MCF 10A (cell line): ENCODE results near the gene HBM. TPM values are rescaled to one million over a fixed set of nuclear protein-coding genes. Genes with fewer than 3 reads are reported as not detected.
"Not testable (repeated sequence)": the region's sequence is repeated elsewhere in the genome, so short reads cannot be mapped to it uniquely, and the experiment has no call there.

Source experiments
- BruUV-seq: library from RNA; stranded (reverse); fragments of 400-500 nt; replicated peaks from 2 replicates; lab custom pipeline; 2021; lab: Mats Ljungman, UMichigan
- CTCF ChIA-PET: fragments of 300-600 bp; sonication (Branson Sonifier 250); formaldehyde crosslinking; extraction: SDS; loops from one replicate; lab custom pipeline; 2021; ENCODE audit warnings: antibody characterized with exemption, inconsistent platforms; lab: Yijun Ruan, JAX
- POLR2A ChIA-PET: fragments of 300-600, 350-650 bp; sonication (Branson Sonifier 250); formaldehyde crosslinking; extraction: SDS; loops from one replicate; lab custom pipeline; 2020; ENCODE audit warnings: antibody characterized with exemption, inconsistent platforms; lab: Yijun Ruan, JAX
- DNase-seq: peaks from one replicate; pipeline ENCODE4 v3.0.0-alpha.2; 2018; ENCODE audit not compliant: unreplicated experiment
- H3K27ac Mint-ChIP-seq: one replicate; pipeline ENCODE4 v1.8.0; 2022; ENCODE audit warnings: mild to moderate bottlenecking, low read depth, mixed read lengths; ENCODE audit not compliant: unreplicated experiment
- H3K27me3 Mint-ChIP-seq: one replicate; pipeline ENCODE4 v1.8.0; 2022; ENCODE audit warnings: mixed read lengths; ENCODE audit not compliant: insufficient read depth, unreplicated experiment
- H3K36me3 Mint-ChIP-seq: one replicate; pipeline ENCODE4 v1.8.0; 2022; ENCODE audit warnings: mild to moderate bottlenecking, moderate library complexity, mixed read lengths; ENCODE audit not compliant: insufficient read depth, unreplicated experiment
- H3K4me1 Mint-ChIP-seq: one replicate; pipeline ENCODE4 v1.8.0; 2022; ENCODE audit warnings: mixed read lengths; ENCODE audit not compliant: insufficient read depth, unreplicated experiment
- H3K4me3 Mint-ChIP-seq: one replicate; pipeline ENCODE4 v1.8.0; 2022; ENCODE audit warnings: mild to moderate bottlenecking, moderate library complexity, mixed read lengths; ENCODE audit not compliant: unreplicated experiment
- H3K9me3 Mint-ChIP-seq: one replicate; pipeline ENCODE4 v1.8.0; 2022; ENCODE audit warnings: mixed read lengths; ENCODE audit not compliant: unreplicated experiment
- intact Hi-C: fragments of 100-400 bp; cut with micrococcal nuclease; formaldehyde crosslinking; loops from 2 replicates; pipeline ENCODE4 v1.14.1; 2022
- total RNA-seq: library from RNA; stranded (reverse); gene quantifications from 2 replicates; pipeline ENCODE4 v1.2.3, GENCODE V29; 2022
- TF ChIP-seq, protein P1 (sequence below): fragments of 200-600 bp; IDR thresholded peaks from one replicate; pipeline ENCODE4 v1.8.0; 2022; ENCODE audit warnings: antibody characterized with exemption, mild to moderate bottlenecking; ENCODE audit not compliant: unreplicated experiment

The HBM gene
- total RNA-seq, 1 experiment from 2014 or later: not detected

DNA sequence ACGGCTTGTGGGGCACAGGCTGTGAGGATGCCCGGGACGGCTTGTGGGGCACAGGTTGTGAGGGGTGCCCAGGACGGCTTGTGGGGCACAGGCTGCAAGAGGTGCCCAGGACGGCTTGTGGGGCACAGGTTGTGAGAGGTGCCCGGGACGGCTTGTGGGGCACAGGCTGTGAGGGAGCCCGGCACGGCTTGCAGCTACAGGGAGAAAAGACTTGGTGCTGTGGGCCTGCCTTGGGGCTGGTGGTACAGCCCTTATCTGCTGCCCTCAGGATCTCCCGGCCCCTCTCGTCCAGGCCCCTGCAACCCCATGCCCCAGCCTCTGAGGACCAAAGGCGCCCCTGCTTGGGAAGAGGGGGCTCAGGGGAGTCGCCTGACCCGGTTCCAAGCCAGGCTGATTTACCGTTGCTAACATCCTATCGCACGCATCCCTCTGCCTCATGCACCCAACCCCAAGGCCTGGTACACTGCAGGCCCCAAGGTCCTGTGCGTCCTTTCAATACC lies 5.0 kb upstream of the HBM start:
- intact Hi-C loops: no loop called here
- TF ChIP-seq, protein P1, sequence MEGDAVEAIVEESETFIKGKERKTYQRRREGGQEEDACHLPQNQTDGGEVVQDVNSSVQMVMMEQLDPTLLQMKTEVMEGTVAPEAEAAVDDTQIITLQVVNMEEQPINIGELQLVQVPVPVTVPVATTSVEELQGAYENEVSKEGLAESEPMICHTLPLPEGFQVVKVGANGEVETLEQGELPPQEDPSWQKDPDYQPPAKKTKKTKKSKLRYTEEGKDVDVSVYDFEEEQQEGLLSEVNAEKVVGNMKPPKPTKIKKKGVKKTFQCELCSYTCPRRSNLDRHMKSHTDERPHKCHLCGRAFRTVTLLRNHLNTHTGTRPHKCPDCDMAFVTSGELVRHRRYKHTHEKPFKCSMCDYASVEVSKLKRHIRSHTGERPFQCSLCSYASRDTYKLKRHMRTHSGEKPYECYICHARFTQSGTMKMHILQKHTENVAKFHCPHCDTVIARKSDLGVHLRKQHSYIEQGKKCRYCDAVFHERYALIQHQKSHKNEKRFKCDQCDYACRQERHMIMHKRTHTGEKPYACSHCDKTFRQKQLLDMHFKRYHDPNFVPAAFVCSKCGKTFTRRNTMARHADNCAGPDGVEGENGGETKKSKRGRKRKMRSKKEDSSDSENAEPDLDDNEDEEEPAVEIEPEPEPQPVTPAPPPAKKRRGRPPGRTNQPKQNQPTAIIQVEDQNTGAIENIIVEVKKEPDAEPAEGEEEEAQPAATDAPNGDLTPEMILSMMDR: no peak
- no peak overlapping the region for H3K4me3 Mint-ChIP-seq
- no peaks in the 10 kb centered on the region for H3K36me3 Mint-ChIP-seq
- DNase-seq: no peak
- ChIA-PET POLR2A (interaction anchor here (1.1 kb wide), 1 partner anchor 14 kb away, joined by 3 read pairs; no protein-coding TSS in a partner anchor), CTCF (no interaction called here)
- H3K27ac Mint-ChIP-seq: no peak overlapping the region
- peaks cover 8% of the 10 kb centered on the region for H3K4me1 Mint-ChIP-seq
- no peaks in the 10 kb centered on the region for H3K9me3 Mint-ChIP-seq
- H3K27me3 Mint-ChIP-seq: peaks cover 30% of the 10 kb centered on the region
- BruUV-seq: no TSS peak

DNA sequence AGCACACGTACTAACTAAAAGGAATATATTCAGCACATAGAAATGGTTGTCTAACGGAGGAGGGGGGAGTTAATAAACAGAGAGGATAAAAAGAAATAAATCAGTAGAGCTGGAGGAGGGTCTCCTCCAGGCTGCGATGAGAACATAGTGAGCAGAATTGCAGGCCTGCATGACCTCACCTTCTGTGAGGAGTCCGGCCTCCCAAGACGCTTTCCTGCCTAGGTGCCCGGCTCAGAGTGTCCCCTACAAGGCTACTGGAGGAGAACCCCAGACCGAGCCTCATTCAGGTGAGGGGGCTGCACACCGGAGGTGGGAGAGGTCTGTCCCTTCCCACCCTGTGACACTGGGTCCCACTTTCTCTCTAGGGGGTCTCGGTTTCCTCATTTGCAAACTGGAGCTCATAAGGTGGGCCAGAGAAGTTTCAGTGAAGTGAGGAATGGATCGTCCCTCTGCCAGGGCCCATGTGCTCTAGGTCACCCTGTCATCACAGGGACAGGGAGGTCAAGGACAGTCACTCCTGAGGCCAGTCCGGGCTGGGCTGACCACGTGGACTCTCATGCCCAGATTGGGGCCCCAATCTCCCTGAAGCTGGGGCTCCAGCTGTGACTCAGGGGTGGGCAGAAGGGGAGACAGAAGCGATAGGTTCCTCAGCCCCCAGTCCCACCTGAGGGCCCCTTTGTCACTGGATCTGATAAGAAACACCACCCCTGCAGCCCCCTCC lies 3.3 kb upstream of the HBM start:
- CTCF ChIA-PET: no interaction called here
- H3K27me3 Mint-ChIP-seq: peaks cover 27% of the 10 kb centered on the region
- H3K27ac Mint-ChIP-seq: no peak overlapping the region
- POLR2A ChIA-PET: interaction anchor here (0.8 kb wide), 1 partner anchor 13 kb away, joined by 4 read pairs; no protein-coding TSS in a partner anchor
- no peaks in the 10 kb centered on the region for H3K9me3 Mint-ChIP-seq
- no peak overlapping the region for H3K4me3 Mint-ChIP-seq
- no TSS peak for BruUV-seq
- DNase-seq: no peak
- H3K4me1 Mint-ChIP-seq: peaks cover 8% of the 10 kb centered on the region
- H3K36me3 Mint-ChIP-seq: no peaks in the 10 kb centered on the region
- intact Hi-C loops: no loop called here
- TF ChIP-seq, protein P1: no peak

DNA sequence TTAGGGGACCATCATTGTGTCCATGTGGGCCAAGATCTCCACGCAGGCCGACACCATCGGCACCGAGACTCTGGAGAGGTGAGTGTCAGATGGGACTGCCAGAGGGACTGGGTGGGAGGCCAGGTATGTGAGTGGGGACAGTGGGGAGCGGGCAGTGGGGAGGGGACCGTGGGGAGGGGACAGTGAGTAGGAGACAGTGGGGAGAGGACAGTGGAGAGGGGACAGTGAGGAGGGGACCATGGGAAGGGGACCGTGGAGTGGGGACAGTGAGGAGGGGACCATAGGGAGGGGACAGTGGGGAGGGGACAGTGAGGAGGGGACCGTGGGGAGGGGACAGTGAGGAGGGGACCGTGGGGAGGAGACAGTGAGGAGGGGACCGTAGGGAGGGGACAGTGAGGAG lies 2.6 kb upstream of the HBM start:
- POLR2A ChIA-PET: interaction anchor here (0.8 kb wide), 1 partner anchor 13 kb away, joined by 4 read pairs; no protein-coding TSS in a partner anchor
- BruUV-seq, CTCF ChIA-PET, DNase-seq, H3K9me3 Mint-ChIP-seq, intact Hi-C loops, H3K36me3 Mint-ChIP-seq, H3K4me1 Mint-ChIP-seq, H3K4me3 Mint-ChIP-seq, H3K27ac Mint-ChIP-seq: not testable (repeated sequence)
- H3K27me3 Mint-ChIP-seq: peaks cover 20% of the 10 kb centered on the region

DNA sequence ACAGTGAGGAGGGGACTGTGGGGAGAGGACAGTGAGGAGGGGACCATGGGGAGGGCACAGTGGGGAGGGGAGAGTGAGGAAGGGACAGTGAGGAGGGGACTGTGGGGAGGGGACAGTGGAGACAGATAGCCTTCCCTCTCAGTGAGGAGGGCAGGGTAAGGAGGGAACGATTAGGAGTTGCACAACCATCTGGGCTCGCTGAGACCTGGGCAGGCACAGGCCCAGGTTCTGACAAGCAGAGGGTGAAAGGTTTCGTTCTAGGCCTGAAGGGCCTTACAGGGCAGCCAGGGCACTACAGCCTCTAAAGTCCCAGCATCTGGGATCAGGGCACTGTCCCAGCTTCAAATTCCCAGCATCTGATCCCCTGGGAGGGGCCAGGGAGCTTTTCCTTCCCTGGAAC lies 2.1 kb upstream of the HBM start:
- CTCF ChIA-PET, POLR2A ChIA-PET, BruUV-seq, H3K36me3 Mint-ChIP-seq, H3K4me3 Mint-ChIP-seq, DNase-seq, H3K4me1 Mint-ChIP-seq, H3K9me3 Mint-ChIP-seq, H3K27ac Mint-ChIP-seq, intact Hi-C loops: not testable (repeated sequence)
- H3K27me3 Mint-ChIP-seq: peaks cover 14% of the 10 kb centered on the region

DNA sequence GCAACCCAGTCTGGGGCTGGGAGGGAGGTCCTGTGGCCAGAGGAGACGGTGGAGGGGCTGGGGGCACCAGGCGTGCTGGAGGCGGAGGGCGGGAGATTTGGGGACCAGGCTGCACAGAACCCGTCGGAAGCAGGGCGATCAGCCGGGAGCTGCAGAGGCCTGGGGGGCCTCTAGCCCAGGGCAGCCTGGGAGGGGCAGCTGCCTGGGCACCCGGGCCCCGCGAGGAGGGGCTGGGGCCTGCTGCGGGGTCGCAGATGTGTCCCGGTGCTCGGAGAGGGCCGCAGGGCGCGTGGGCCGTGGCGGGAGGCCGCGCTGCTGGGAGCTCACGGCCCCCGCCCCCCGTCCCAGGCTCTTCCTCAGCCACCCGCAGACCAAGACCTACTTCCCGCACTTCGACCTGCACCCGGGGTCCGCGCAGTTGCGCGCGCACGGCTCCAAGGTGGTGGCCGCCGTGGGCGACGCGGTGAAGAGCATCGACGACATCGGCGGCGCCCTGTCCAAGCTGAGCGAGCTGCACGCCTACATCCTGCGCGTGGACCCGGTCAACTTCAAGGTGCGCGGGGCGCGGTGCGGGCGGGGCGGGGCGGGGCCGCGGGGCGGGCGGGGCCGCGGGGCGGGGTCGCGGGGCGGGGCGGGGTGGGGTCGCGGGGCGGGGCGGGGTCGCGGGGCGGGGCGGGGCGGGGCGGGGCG lies 1.5 kb upstream of the HBM start:
- intact Hi-C loops, POLR2A ChIA-PET, H3K9me3 Mint-ChIP-seq, H3K27ac Mint-ChIP-seq, DNase-seq, CTCF ChIA-PET, H3K27me3 Mint-ChIP-seq, BruUV-seq, H3K36me3 Mint-ChIP-seq, H3K4me3 Mint-ChIP-seq, H3K4me1 Mint-ChIP-seq: not testable (repeated sequence)
